Colonic mucosa (tissue), 4 donors: ENCODE results near the gene EMSY. TPM values are rescaled to one million over a fixed set of nuclear protein-coding genes. Genes with fewer than 3 reads are reported as not detected.
A peak's percentile ranks its signal among the peaks of the same experiment; 100 is the strongest.

Experiments
- DNase-seq: peaks from one replicate; pipeline ENCODE4 v3.0.0-alpha.2; 2020
- H3K27ac ChIP-seq: fragments of 200-600 bp; one replicate; pipeline ENCODE4 v1.8.0; 2021
- H3K27me3 ChIP-seq: fragments of 200-600 bp; one replicate; pipeline ENCODE4 v1.8.0; 2021
- H3K36me3 ChIP-seq: fragments of 200-600 bp; one replicate; pipeline ENCODE4 v1.8.0; 2021
- H3K4me1 ChIP-seq: fragments of 200-600 bp; one replicate; pipeline ENCODE4 v1.8.0; 2021; ENCODE audit warnings: mild to moderate bottlenecking
- H3K4me3 ChIP-seq: fragments of 200-600 bp; one replicate; pipeline ENCODE4 v1.8.0; 2021
- H3K9ac ChIP-seq, 2 donors: one replicate each; pipeline ENCODE4 v1.7.0; 2013; ENCODE audit warnings: control low read depth in 2 of 2, low read depth in 2 of 2, low read length in 2 of 2
- H3K9me3 ChIP-seq: fragments of 200-600 bp; one replicate; pipeline ENCODE4 v1.8.0; 2021
- intact Hi-C: fragments of 100-400 bp; cut with DNase I; formaldehyde crosslinking; loops from one replicate; pipeline ENCODE4 v1.14.1; 2022
- total RNA-seq, 2 donors: library from RNA; stranded (reverse); fragmentation: NEBNext Ultra II Directional in 1 of 2; extraction: Animal tissue kit (Norgen Biotek cat#: 25700) in 1 of 2; gene quantifications; one replicate each; pipeline ENCODE4 v1.2.1, GENCODE V29; 2021
- TF ChIP-seq, protein P1 (sequence below): fragments of 200-600 bp; IDR thresholded peaks from one replicate; pipeline ENCODE4 v1.8.0; 2022; ENCODE audit warnings: antibody characterized with exemption, mild to moderate bottlenecking
- donor health status: healthy.
- donor health status: DM: no; HTN: no; CAD: no.
- donor health status: DM: no; HTN: no; CAD: no.

Gene EMSY
- total RNA-seq, 2 donors from 2014 or later = 21.2 to 22.8 TPM

- TF ChIP-seq, protein P1, sequence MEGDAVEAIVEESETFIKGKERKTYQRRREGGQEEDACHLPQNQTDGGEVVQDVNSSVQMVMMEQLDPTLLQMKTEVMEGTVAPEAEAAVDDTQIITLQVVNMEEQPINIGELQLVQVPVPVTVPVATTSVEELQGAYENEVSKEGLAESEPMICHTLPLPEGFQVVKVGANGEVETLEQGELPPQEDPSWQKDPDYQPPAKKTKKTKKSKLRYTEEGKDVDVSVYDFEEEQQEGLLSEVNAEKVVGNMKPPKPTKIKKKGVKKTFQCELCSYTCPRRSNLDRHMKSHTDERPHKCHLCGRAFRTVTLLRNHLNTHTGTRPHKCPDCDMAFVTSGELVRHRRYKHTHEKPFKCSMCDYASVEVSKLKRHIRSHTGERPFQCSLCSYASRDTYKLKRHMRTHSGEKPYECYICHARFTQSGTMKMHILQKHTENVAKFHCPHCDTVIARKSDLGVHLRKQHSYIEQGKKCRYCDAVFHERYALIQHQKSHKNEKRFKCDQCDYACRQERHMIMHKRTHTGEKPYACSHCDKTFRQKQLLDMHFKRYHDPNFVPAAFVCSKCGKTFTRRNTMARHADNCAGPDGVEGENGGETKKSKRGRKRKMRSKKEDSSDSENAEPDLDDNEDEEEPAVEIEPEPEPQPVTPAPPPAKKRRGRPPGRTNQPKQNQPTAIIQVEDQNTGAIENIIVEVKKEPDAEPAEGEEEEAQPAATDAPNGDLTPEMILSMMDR = no peak
- Histone ChIP-seq H3K4me1 (no peaks in the 10 kb centered on the region), H3K9ac (no peak overlapping the region), H3K9me3 (no peaks in the 10 kb centered on the region), H3K4me3 (no peak overlapping the region), H3K36me3 (no peaks in the 10 kb centered on the region), H3K27ac (no peak overlapping the region), H3K27me3 (no peaks in the 10 kb centered on the region)
- DNase-seq = no peak
- intact Hi-C loops = no loop called here
Measured at GRCh38 chr11:76466666-76467065, 21.8 kb downstream of the EMSY start.

DNA sequence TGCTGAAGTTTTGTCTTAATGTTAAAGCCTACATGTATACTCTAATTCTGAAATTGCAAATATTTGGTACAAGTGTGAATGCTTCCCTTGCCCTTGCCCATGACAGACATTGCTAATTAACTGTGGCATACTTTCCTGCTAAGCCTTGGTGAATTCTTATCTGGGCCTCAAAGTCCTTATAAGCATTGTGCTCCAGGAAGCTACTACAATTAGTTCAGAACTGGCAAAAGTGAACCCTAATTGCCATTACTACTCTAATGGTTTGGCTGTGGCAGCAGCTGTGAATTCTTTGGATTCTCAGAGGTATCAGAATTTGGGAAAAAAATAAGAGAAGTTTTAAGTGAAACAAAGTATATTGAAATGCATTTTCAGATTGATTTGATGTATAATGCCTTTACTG is 24.3 kb downstream of the EMSY start:
- intact Hi-C loops = no loop called here
- Histone ChIP-seq H3K27ac (no peak overlapping the region), H3K9me3 (no peaks in the 10 kb centered on the region), H3K9ac (peak overlapping the region in 1 of 2 donors; percentile 23), H3K4me3 (no peak overlapping the region), H3K4me1 (no peaks in the 10 kb centered on the region), H3K27me3 (no peaks in the 10 kb centered on the region), H3K36me3 (peaks cover 4% of the 10 kb centered on the region)
- DNase-seq = no peak
- TF ChIP-seq, protein P1 = no peak

DNA sequence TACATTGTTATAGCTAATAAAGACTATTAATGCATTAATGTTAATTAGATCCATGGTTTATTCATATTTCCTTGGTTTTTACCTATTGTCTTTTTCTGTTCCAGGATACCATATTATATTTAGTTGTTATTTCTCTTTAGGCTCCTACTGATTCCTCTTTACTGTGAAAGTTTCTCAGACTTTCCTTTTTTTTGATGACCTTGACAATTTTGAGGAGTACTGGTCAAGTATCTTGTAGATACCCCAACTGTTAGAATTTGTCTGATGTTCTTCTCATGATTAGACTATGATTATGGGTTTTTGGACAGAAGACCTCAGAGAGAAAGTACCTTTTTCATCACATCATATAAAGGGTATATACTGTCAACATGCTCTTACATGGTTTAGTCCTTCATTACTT is 26.6 kb downstream of the EMSY start:
- TF ChIP-seq, protein P1 = no peak
- H3K36me3 ChIP-seq = peaks cover 4% of the 10 kb centered on the region
- intact Hi-C loops = no loop called here

DNA sequence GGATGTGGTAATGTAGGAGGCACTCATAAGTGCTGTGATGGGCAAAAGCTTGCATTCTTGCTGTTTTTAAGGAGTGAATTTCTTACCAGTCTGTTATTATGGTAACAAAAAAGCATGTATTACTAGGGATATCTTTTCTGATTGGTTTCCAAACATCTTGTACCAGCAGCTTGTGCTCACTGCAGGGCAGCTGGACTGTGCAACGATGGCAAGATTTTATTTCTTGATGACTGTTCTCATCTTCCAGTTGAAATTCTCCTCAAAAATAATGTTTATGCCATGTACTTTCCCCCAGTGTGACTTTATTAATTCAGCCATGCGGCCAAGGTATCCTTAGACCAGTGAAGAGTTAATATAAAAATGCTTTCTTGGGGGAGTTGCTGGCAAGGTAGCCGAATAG is 35.4 kb downstream of the EMSY start:
- H3K4me1 ChIP-seq = no peaks in the 10 kb centered on the region
- H3K9ac ChIP-seq = no peak overlapping the region
- no peak overlapping the region for H3K27ac ChIP-seq
- intact Hi-C loops = no loop called here
- no peaks in the 10 kb centered on the region for H3K27me3 ChIP-seq
- TF ChIP-seq, protein P1 = no peak
- no peaks in the 10 kb centered on the region for H3K36me3 ChIP-seq
- no peaks in the 10 kb centered on the region for H3K9me3 ChIP-seq
- DNase-seq = no peak
- H3K4me3 ChIP-seq = no peak overlapping the region

More for the DNA sequence above, 26.6 kb downstream of the EMSY start:
- no peak overlapping the region for H3K27ac ChIP-seq
- no peak overlapping the region for H3K9ac ChIP-seq
- no peak for DNase-seq
- no peaks in the 10 kb centered on the region for H3K9me3 ChIP-seq
- H3K4me1 ChIP-seq = no peaks in the 10 kb centered on the region
- H3K27me3 ChIP-seq = no peaks in the 10 kb centered on the region
- no peak overlapping the region for H3K4me3 ChIP-seq

DNA sequence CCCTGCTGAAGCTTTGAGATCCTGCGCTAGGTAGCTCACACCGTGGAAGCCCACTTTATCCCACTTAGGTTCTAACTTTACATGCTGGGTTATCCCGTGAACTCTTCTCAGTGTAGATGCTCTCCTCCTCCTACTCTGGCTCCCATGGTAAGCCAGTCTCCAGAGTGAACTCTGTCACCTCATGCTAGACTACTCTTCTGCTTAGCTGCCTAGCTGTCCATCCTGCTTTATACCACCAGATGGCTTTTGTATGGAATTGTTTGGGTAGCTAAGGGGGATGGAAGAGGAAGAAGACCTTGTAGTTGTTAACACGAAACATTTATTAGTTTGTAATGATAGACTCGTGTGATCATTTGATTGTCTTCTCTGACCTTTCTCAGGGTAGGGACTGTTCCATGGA is 46.8 kb downstream of the EMSY start:
- no peak for DNase-seq
- no peaks in the 10 kb centered on the region for H3K36me3 ChIP-seq
- H3K9ac ChIP-seq = no peak overlapping the region
- H3K4me1 ChIP-seq = peaks cover 6% of the 10 kb centered on the region
- TF ChIP-seq, protein P1 = no peak
- intact Hi-C loops = no loop called here
- no peaks in the 10 kb centered on the region for H3K9me3 ChIP-seq
- no peaks in the 10 kb centered on the region for H3K27me3 ChIP-seq
- H3K4me3 ChIP-seq = no peak overlapping the region
- H3K27ac ChIP-seq = no peak overlapping the region

DNA sequence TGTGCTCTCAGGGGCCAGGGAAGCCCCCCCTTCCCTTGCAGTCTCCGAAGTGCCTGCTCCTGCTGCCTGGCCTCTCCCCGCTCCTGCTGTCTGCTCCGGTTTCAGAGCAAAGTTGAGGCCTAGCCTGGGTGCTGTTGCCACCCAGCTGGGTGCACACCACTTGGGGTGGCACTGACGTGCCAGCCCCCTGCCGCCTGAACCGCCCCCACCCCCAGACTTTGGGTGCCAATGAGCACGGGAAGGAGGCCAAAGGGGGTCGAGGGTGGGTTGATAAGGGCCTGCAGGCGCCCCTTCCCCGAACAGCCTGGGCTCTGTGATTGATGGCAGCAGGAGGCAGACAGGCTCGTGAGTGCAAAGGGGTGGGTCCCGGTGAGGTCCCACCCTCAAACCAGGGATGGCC is 48.2 kb downstream of the EMSY start:
- no peaks in the 10 kb centered on the region for H3K27me3 ChIP-seq
- TF ChIP-seq, protein P1 = no peak
- H3K27ac ChIP-seq = no peak overlapping the region
- intact Hi-C loops = no loop called here
- no peaks in the 10 kb centered on the region for H3K9me3 ChIP-seq
- no peak for DNase-seq
- H3K36me3 ChIP-seq = no peaks in the 10 kb centered on the region
- H3K4me1 ChIP-seq = peaks cover 6% of the 10 kb centered on the region
- no peak overlapping the region for H3K4me3 ChIP-seq
- no peak overlapping the region for H3K9ac ChIP-seq
